Tibial artery (tissue), 4 donors: Measurements from ENCODE around the gene HAGHL.

Source experiments
- DNase-seq, 2 donors: peaks; one replicate each; pipeline ENCODE4 v3.0.0-alpha.2; 2019
- H3K27ac ChIP-seq, 2 donors: fragments of 200-600 bp; sonication (generic) in 1 of 2; 1 replicate in 1 of 2; 2 replicates in 1 of 2; pipeline ENCODE4 v1.5.1; 2018 to 2019; ENCODE audit warnings: mild to moderate bottlenecking in 1 of 2
- H3K27me3 ChIP-seq, 2 donors: fragments of 200-600 bp; sonication (generic) in 1 of 2; one replicate each; pipeline versions ENCODE4 v1.5.1 to v1.6.0; 2016 to 2019
- H3K36me3 ChIP-seq, 3 donors: fragments of 200-600 bp; sonication (generic) in 2 of 3; one replicate each; pipeline ENCODE4 v1.5.1; 2016 to 2019; ENCODE audit warnings: mild to moderate bottlenecking in 2 of 3
- H3K4me1 ChIP-seq, 4 donors: fragments of 200-600 bp; sonication (generic) in 2 of 4; 1 replicate in 3 of 4; 2 replicates in 1 of 4; pipeline ENCODE4 v1.5.1; 2016 to 2019
- H3K4me3 ChIP-seq, 2 donors: fragments of 200-600 bp; sonication (generic) in 1 of 2; 1 replicate in 1 of 2; 2 replicates in 1 of 2; pipeline ENCODE4 v1.5.1; 2018 to 2019; ENCODE audit warnings: mild to moderate bottlenecking in 2 of 2
- H3K9me3 ChIP-seq, 3 donors: fragments of 200-600 bp; sonication (generic) in 1 of 3; one replicate each; pipeline ENCODE4 v1.5.1; 2016 to 2019
- CTCF ChIP-seq, 2 experiments: fragments of 200-600 bp in 1 of 2; fragments of 450-650 bp in 1 of 2; IDR thresholded peaks; one replicate each; pipeline ENCODE4 v1.5.1; 2017 to 2019; ENCODE audit warnings: antibody characterized with exemption in 2 of 2, mild to moderate bottlenecking in 1 of 2, moderate library complexity in 1 of 2
- intact Hi-C: fragments of 100-400 bp; cut with DNase I; formaldehyde crosslinking; loops from one replicate; pipeline ENCODE4 v1.15.0; 2023; ENCODE audit warnings: low total_unique reads

Gene HAGHL

GRCh38 chr16:722835-723633 is 3.9 kb upstream of the HAGHL start:
- Histone ChIP-seq H3K4me1 (peaks cover 0 to 52% (median 37%) of the 10 kb centered on the region in 4 donors), H3K27me3 (peaks cover 0 to 31% of the 10 kb centered on the region in 2 donors), H3K27ac (no peak overlapping the region), H3K9me3 (no peaks in the 10 kb centered on the region), H3K36me3 (no peaks in the 10 kb centered on the region), H3K4me3 (no peak overlapping the region)
- intact Hi-C loops: no loop called here
- no peak for DNase-seq
- no peak for TF ChIP-seq CTCF (IDR thresholded peaks at IDR 0.05)

DNA sequence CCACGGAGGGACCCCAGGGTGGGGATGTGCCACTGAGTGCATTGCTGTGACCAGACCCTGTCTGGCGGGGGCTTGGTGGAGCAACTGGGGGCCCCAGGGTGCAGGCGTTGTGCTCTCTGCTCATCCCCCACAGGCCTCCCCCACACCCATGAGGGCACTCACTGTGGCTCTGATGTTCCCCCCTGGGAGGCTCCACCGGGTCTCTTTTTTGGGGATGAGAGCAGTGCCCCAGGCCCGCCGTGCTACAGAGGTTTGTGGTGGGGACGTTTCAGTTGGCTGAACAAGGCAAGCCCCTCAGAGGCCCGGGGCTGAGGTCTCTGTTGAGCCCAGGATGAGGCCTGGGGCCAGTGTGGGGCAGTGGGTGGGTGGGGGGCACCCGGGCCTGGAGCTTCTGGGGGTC is 3.2 kb upstream of the HAGHL start:
- no peaks in the 10 kb centered on the region for H3K9me3 ChIP-seq
- peaks cover 0 to 38% of the 10 kb centered on the region in 2 donors for H3K27me3 ChIP-seq
- TF ChIP-seq CTCF (IDR thresholded peaks at IDR 0.05): no peak
- peaks cover 0 to 58% (median 44%) of the 10 kb centered on the region in 4 donors for H3K4me1 ChIP-seq
- no peaks in the 10 kb centered on the region for H3K36me3 ChIP-seq
- intact Hi-C loops: no loop called here
- H3K27ac ChIP-seq: no peak overlapping the region
- no peak overlapping the region for H3K4me3 ChIP-seq
- no peak for DNase-seq

GRCh38 chr16:724188-725040 is 2.5 kb upstream of the HAGHL start:
- Histone ChIP-seq H3K9me3 (no peaks in the 10 kb centered on the region), H3K27me3 (peaks cover 0 to 45% of the 10 kb centered on the region in 2 donors), H3K4me1 (peaks cover 0 to 59% (median 49%) of the 10 kb centered on the region in 4 donors), H3K36me3 (peaks cover 0 to 2% (median 0%) of the 10 kb centered on the region in 3 donors), H3K27ac (no peak overlapping the region), H3K4me3 (no peak overlapping the region)
- intact Hi-C loops: no loop called here
- TF ChIP-seq CTCF (IDR thresholded peaks at IDR 0.05): no peak
- no peak for DNase-seq

DNA sequence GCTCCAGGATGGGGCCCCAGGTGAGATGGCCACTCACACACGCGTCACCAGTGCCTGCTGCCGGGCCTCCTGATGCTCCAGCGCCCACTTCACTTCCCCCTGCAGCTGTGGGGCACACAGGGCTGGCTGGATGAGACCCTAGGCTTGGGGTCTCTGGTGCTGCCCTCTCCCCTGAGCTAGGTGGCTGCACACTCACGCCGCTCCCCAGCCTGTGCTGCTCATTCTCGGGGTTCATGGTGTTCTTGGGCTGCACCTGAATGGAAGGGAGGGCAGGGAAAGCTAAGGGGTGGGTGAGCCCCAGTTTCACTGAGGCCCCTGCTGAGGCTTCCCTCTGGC is 1.9 kb upstream of the HAGHL start:
- TF ChIP-seq CTCF (IDR thresholded peaks at IDR 0.05): no peak
- Histone ChIP-seq H3K4me1 (peaks cover 0 to 54% (median 45%) of the 10 kb centered on the region in 4 donors), H3K4me3 (no peak overlapping the region), H3K36me3 (peaks cover 0 to 8% (median 0%) of the 10 kb centered on the region in 3 donors), H3K27me3 (peaks cover 0 to 45% of the 10 kb centered on the region in 2 donors), H3K9me3 (no peaks in the 10 kb centered on the region), H3K27ac (no peak overlapping the region)
- intact Hi-C loops: no loop called here
- DNase-seq: no peak

- H3K9me3 ChIP-seq: no peaks in the 10 kb centered on the region
- no peak overlapping the region for H3K4me3 ChIP-seq
- peaks cover 0 to 14% (median 0%) of the 10 kb centered on the region in 3 donors for H3K36me3 ChIP-seq
- peaks cover 0 to 48% (median 38%) of the 10 kb centered on the region in 4 donors for H3K4me1 ChIP-seq
- intact Hi-C loops: no loop called here
- no peak for DNase-seq
- peaks cover 0 to 45% of the 10 kb centered on the region in 2 donors for H3K27me3 ChIP-seq
- H3K27ac ChIP-seq: no peak overlapping the region
- no peak for TF ChIP-seq CTCF (IDR thresholded peaks at IDR 0.05)
Observed at GRCh38 chr16:725463-726187, 1.3 kb upstream of the HAGHL start.
